Measurements from ENCODE around the gene RUSF1. TPM values are rescaled to one million over a fixed set of nuclear protein-coding genes. Genes with fewer than 3 reads are reported as not detected.

The RUSF1 gene
- total and polyA plus RNA-seq, 2 donors from 2014 or later = 51.8 to 69.2 TPM

DNA sequence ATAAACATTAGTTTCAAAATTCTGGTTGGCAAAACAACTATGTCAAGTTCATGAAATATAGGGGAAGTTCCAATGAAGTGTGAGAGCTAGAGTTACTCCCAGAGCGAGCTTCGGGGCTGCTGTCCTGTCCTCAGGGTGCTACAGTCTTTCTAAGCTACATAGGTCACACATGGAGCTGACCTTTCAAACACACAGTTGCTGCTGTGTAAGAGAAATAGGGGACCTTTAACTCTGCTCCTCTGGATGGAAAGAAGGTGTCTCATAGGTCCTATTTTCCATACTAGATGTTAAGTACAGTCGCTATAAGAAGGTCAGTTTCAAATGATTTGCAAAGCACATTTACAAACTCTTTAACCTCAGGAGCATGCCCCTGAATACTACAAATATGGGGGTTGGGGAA lies 13.2 kb upstream of the RUSF1 start:
- Histone ChIP-seq H3K4me1 (ENCODE audit: control insufficient read depth in 2 of 3, insufficient read depth in 2 of 3, low read depth in 1 of 3, low read length in 3 of 3) (no peaks in the 10 kb centered on the region), H3K27me3 (ENCODE audit: control insufficient read depth, insufficient read depth, low read length) (no peaks in the 10 kb centered on the region), H3K9me3 (ENCODE audit: control insufficient read depth in 2 of 3, insufficient read depth in 1 of 3, low read length in 3 of 3) (no peaks in the 10 kb centered on the region), H3K36me3 (ENCODE audit: control insufficient read depth in 2 of 3, insufficient read depth in 3 of 3, low read length in 3 of 3) (no peaks in the 10 kb centered on the region), H3K27ac (ENCODE audit: low read depth in 2 of 2, low read length in 2 of 2) (no peak overlapping the region), H3K4me3 (ENCODE audit: low read length in 3 of 3) (no peak overlapping the region), H3K9ac (ENCODE audit: low read length in 3 of 3) (no peak overlapping the region)
- FAIRE-seq (no peak), DNase-seq (no peak)
- intact Hi-C loops (cut with DNase I) = no loop called here
- TF ChIP-seq CTCF (IDR thresholded peaks at IDR 0.05; ENCODE audit: borderline replicate concordance, extremely low read depth, insufficient read depth) = no peak

DNA sequence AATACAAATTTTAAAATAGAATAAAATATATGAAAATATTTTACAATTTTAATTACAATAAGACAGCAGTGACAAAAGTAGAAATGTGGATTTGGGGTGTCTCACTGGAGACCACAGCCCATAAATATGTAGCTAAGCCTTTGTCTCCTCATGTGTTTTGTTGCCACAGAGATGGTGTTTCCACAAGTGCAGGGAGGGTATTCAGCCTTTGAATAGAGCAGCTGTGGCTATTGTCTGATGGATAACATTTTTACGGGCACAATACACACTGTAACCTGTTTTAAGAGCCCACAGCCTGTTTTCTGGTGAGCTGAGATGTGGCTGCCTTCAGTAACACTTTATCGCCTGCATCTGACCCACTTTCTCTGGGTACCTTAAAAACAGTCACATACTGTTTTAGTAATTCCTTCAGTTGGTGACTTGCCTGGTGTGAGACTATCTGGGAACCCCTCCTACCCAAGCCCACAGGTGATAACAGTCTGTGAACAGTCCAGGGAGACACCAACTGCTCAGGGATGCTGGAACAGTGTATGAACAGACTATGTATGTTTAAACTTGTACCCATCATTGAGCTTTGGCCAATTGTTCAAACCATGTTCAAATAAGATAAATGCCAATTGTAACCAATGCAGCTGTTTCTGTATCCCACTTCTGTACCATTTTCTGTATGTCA lies 11.7 kb upstream of the RUSF1 start:
- TF ChIP-seq CTCF (IDR thresholded peaks at IDR 0.05; ENCODE audit: borderline replicate concordance, extremely low read depth, insufficient read depth) = no peak
- DNase-seq = no peak
- no peak for FAIRE-seq
- Histone ChIP-seq H3K4me1 (ENCODE audit: control insufficient read depth in 2 of 3, insufficient read depth in 2 of 3, low read depth in 1 of 3, low read length in 3 of 3) (no peaks in the 10 kb centered on the region), H3K9me3 (ENCODE audit: control insufficient read depth in 2 of 3, insufficient read depth in 1 of 3, low read length in 3 of 3) (no peaks in the 10 kb centered on the region), H3K9ac (ENCODE audit: low read length in 3 of 3) (no peak overlapping the region), H3K27me3 (ENCODE audit: control insufficient read depth, insufficient read depth, low read length) (no peaks in the 10 kb centered on the region), H3K36me3 (ENCODE audit: control insufficient read depth in 2 of 3, insufficient read depth in 3 of 3, low read length in 3 of 3) (no peaks in the 10 kb centered on the region), H3K27ac (ENCODE audit: low read depth in 2 of 2, low read length in 2 of 2) (no peak overlapping the region), H3K4me3 (ENCODE audit: low read length in 3 of 3) (no peak overlapping the region)
- intact Hi-C loops (cut with DNase I) = no loop called here

DNA sequence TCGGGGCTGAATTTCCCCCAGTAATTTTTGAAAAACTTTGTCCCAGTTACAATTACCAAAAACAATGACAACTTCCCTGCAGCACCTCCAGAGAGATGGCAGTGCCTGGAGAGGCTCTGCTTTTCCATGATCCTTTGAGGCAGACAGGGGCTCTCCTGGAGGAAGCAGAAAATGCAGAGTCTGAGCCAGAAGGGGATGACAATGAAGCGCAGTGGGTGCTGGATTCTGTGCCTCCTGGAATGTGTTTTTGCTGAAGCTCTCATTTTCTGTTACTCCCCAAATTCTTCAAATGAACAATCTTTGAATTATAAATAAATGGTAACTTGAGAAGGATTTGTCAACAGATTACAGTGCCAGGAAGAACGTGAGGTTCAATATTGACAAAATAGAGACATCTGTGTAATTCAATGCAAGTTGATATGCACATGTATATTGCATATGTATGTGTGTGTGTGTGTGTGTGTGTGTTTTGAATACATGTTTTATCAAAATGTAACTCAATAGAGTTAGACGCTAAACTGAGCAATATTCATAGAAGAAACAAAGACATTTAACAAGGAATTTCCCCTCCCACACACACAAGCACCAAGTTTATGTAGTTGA lies 9.7 kb upstream of the RUSF1 start:
- Histone ChIP-seq H3K4me3 (ENCODE audit: low read length in 3 of 3) (no peak overlapping the region), H3K9me3 (ENCODE audit: control insufficient read depth in 2 of 3, insufficient read depth in 1 of 3, low read length in 3 of 3) (no peaks in the 10 kb centered on the region), H3K4me1 (ENCODE audit: control insufficient read depth in 2 of 3, insufficient read depth in 2 of 3, low read depth in 1 of 3, low read length in 3 of 3) (no peaks in the 10 kb centered on the region), H3K36me3 (ENCODE audit: control insufficient read depth in 2 of 3, insufficient read depth in 3 of 3, low read length in 3 of 3) (no peaks in the 10 kb centered on the region), H3K9ac (ENCODE audit: low read length in 3 of 3) (no peak overlapping the region), H3K27me3 (ENCODE audit: control insufficient read depth, insufficient read depth, low read length) (no peaks in the 10 kb centered on the region), H3K27ac (ENCODE audit: low read depth in 2 of 2, low read length in 2 of 2) (no peak overlapping the region)
- FAIRE-seq (no peak), DNase-seq (no peak)
- intact Hi-C loops (cut with DNase I) = no loop called here
- no peak for TF ChIP-seq CTCF (IDR thresholded peaks at IDR 0.05; ENCODE audit: borderline replicate concordance, extremely low read depth, insufficient read depth)
